ENCODE measurements around the gene EFCAB6. TPM values are rescaled to one million over a fixed set of nuclear protein-coding genes. Genes with fewer than 3 reads are reported as not detected.

Gene EFCAB6
- total RNA-seq, 1 donor: 0.86 TPM

DNA sequence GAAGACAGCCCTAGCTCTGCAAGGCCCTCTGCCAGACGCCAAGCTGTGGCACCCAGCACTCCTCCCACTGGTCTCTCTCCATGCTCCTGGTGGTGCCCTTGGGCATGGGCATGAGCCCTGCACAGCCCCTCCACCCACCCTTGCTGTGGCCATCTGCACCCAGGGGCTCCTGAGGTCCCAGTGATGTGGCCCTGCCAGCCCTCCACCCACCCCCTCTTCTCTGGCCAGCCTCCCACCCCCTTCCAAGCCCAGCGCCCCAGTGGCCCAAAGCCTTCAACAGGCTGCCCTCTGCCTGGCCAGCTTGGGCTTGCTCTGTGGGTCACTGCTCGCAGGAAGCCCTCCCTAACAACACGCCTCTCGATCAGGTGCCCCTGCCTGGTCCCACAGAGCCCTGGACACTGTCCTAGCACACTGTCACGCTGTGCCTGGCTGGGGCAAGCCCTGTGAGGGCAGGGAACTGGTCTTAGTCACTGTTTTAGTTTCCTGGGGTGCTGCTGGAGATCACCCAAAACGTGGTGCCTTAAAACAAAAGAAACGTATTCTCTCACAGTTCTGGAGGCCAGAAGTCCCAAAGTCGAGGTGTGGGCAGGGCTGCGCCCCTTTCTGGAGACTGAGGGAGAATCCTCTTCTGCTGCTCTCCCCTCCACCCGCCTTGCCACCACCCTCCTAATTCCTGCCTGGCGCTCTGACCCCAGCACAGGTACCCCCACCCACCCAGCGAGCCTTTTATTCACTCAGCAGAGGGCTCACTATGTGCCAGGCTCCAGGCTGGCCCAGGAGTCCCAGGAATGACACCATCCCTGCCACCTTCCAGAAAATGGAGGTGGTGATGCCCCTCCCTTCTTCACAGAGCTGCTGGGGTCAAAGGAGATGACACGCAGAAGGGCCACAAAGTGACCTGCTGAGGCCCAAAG is 35.5 kb upstream of the EFCAB6 start:
- H3K4me3 ChIP-seq (ENCODE audit: low read depth, low read length): no peak overlapping the region
- no peak for DNase-seq (ENCODE audit: low read depth)
- TF ChIP-seq, protein P1, sequence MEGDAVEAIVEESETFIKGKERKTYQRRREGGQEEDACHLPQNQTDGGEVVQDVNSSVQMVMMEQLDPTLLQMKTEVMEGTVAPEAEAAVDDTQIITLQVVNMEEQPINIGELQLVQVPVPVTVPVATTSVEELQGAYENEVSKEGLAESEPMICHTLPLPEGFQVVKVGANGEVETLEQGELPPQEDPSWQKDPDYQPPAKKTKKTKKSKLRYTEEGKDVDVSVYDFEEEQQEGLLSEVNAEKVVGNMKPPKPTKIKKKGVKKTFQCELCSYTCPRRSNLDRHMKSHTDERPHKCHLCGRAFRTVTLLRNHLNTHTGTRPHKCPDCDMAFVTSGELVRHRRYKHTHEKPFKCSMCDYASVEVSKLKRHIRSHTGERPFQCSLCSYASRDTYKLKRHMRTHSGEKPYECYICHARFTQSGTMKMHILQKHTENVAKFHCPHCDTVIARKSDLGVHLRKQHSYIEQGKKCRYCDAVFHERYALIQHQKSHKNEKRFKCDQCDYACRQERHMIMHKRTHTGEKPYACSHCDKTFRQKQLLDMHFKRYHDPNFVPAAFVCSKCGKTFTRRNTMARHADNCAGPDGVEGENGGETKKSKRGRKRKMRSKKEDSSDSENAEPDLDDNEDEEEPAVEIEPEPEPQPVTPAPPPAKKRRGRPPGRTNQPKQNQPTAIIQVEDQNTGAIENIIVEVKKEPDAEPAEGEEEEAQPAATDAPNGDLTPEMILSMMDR (IDR thresholded peaks at IDR 0.05; ENCODE audit: insufficient read depth, low read depth, low read length): no peak

DNA sequence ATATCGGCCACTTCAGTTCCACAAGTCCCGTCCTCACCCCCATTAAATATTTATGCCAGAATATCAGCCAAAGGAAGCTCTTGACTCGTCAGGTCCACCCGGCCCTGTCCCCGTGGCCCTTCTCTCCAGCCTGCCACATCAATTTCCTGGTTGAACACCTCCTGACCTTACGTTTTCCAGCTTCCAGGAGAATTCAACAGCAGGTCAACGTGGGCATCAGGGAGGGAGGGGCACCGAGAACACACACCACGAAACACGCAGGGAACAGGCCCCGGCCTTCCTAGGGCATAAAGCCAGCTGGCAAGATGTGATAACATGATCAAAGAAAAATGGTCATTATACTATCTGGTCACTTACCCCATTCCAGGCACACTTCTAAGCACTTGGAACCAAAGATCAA is 34.9 kb upstream of the EFCAB6 start:
- DNase-seq (ENCODE audit: low read depth): no peak
- no peak overlapping the region for H3K4me3 ChIP-seq (ENCODE audit: low read depth, low read length)
- TF ChIP-seq, protein P1 (IDR thresholded peaks at IDR 0.05; ENCODE audit: insufficient read depth, low read depth, low read length): no peak

DNA sequence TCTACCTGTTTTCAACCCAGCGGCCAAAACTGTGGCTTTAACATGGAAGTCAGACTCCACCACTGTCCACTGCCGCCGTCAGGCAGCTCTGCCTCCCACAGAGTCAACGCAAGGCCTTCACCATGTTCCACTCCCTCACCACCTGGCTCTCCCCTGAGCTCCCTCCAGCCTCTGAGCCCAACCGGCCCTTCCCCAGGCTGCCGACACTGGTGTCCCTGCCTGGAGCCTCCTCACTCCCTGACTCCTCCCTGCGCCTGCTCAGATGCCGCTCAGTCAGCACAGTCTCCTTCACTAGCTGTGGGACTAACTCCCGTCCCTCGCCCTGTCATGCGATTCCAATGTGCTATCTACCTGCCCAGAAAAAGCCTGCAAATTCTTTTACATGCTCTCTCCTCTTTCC is 33.9 kb upstream of the EFCAB6 start:
- TF ChIP-seq, protein P1 (IDR thresholded peaks at IDR 0.05; ENCODE audit: insufficient read depth, low read depth, low read length): no peak
- H3K4me3 ChIP-seq (ENCODE audit: low read depth, low read length): no peak overlapping the region
- no peak for DNase-seq (ENCODE audit: low read depth)

DNA sequence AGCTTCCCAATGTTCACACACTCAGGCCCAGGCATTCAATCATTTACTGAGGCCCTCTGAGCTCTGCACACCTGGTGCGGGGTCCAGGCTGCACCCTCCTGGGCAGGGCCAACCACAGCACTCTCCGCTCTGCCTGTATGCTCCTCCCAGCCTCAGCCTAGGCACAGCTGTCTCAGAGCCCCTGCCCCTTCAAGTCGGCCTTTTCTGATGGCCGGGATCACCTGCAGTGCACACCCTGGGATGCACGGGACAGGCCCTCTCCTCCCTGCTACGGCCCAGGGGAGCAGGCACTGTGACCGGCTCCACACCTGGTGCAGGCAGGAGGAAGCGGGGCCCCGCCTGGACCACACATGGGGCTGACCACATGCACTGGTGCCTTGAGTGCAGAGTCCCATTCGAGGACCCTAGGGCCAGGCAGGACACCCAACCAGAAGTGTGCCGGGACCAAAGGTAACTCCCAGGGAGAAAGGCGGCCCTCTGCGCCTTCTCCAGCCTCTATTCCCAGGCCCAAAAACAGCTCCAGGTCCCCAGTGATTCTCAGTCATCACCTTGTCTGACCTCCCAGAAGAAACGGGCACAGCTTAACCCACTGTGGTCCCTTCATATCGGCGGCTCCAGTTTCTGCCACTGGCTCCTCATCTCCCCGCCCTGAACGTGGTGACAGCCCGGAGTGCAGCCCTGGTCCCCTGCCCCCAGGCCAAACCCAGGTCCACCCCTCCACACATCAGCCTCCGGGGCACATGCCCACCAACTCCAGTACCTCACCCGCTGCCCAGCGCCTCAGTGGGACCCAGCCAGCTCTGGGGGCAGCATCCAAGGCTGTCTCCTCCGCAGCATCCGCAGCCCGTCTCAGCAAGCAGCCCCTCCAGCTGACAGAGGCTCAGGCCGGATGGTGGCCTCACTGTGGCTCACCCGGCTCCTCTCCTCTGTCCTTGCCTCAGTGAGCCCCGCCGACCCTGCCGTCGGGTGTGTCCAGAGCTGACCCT is 32.7 kb upstream of the EFCAB6 start:
- no peak for DNase-seq (ENCODE audit: low read depth)
- TF ChIP-seq, protein P1 (IDR thresholded peaks at IDR 0.05; ENCODE audit: insufficient read depth, low read depth, low read length): no peak
- no peak overlapping the region for H3K4me3 ChIP-seq (ENCODE audit: low read depth, low read length)

DNA sequence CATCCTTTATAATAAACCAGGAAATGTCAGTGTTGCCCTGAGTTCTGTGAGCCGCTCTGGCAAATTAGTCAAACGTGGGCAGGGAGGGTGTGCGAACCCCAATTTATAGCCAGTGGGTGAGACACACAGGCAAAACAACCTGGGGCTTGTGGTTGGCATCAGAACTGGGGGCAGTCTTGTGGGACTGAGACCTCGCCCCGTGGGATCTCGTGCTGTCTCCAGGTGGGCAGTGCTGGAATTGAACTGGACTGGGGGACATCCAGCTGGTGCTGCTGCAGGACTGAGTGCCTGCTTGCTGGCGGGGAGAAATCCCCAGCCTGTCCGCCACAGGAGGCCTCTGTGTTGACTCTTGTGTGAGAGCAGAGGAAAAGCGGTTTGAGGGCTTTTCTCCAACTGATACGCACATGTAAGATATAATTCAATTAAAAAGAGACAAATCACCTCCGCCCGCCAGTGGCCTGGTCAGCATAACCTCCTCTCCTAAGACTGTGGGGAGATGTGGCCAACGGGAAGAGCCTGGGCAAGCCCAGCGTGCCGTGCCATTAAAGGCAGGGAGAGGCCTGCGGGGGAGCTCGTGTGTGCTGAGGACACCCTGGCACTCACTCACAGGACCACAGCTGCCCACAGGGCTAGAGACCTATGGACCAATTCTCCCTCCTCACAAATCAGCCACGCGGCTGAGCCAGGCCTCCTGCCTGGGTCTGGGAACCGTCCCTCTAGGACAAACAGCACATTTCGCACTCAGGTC is 31.9 kb upstream of the EFCAB6 start:
- TF ChIP-seq, protein P1 (IDR thresholded peaks at IDR 0.05; ENCODE audit: insufficient read depth, low read depth, low read length): no peak
- DNase-seq (ENCODE audit: low read depth): no peak
- no peak overlapping the region for H3K4me3 ChIP-seq (ENCODE audit: low read depth, low read length)

DNA sequence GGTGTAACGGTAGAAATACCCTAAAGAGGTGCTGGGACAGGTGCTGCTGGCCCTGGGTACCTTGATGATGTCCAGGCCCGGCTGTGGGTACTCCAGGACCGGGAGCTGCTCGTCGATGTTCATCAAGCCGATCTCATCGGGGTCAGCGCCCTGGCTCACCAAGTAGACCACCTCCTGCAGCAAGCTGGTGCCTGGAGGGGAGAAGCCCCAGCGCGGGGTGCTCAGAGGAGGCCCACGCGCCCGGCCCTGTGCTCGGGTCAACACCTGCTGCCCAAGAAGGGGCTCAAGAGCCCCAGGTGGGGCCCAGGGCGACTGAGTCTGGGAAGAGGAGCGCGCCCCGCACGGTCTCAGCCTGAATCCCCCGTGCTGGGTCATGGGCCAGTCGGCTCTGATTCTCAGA is 29.6 kb upstream of the EFCAB6 start:
- TF ChIP-seq, protein P1 (IDR thresholded peaks at IDR 0.05; ENCODE audit: insufficient read depth, low read depth, low read length): no peak
- H3K4me3 ChIP-seq (ENCODE audit: low read depth, low read length): no peak overlapping the region
- DNase-seq (ENCODE audit: low read depth): no peak

All from fibroblast of villous mesenchyme (primary cell).